BE2C (cell line): ENCODE results near the gene INTS6L.
A peak's percentile ranks its signal among the peaks of the same experiment; 100 is the strongest.

Experiments used
- DNase-seq: peaks from one replicate; pipeline ENCODE4 v3.0.0-alpha.2; 2020
- H3K27me3 ChIP-seq: fragments of 250-450 bp; sonication (Bioruptor Pico); 2 replicates; pipeline ENCODE4 v1.5.1; 2020; ENCODE audit warnings: mild to moderate bottlenecking
- H3K36me3 ChIP-seq: fragments of 250-450 bp; sonication (Bioruptor Pico); 2 replicates; pipeline ENCODE4 v1.5.1; 2020; ENCODE audit warnings: mild to moderate bottlenecking
- H3K4me1 ChIP-seq: fragments of 250-450 bp; sonication (Bioruptor Pico); 2 replicates; pipeline ENCODE4 v1.5.1; 2020
- H3K4me3 ChIP-seq: 2 replicates; pipeline ENCODE4 v1.5.1; 2011; ENCODE audit warnings: low read depth, low read length
- H3K9me3 ChIP-seq: fragments of 250-450 bp; sonication (Bioruptor Pico); 2 replicates; pipeline ENCODE4 v1.5.1; 2020
- TF ChIP-seq, protein P1 (sequence below): IDR thresholded peaks from 2 replicates; pipeline ENCODE4 v1.5.1; 2012; ENCODE audit warnings: mild to moderate bottlenecking, low read depth, low read length

Gene INTS6L

GRCh38 chrX:135509885-135510284 lies 10.6 kb upstream of the INTS6L start:
- TF ChIP-seq, protein P1, sequence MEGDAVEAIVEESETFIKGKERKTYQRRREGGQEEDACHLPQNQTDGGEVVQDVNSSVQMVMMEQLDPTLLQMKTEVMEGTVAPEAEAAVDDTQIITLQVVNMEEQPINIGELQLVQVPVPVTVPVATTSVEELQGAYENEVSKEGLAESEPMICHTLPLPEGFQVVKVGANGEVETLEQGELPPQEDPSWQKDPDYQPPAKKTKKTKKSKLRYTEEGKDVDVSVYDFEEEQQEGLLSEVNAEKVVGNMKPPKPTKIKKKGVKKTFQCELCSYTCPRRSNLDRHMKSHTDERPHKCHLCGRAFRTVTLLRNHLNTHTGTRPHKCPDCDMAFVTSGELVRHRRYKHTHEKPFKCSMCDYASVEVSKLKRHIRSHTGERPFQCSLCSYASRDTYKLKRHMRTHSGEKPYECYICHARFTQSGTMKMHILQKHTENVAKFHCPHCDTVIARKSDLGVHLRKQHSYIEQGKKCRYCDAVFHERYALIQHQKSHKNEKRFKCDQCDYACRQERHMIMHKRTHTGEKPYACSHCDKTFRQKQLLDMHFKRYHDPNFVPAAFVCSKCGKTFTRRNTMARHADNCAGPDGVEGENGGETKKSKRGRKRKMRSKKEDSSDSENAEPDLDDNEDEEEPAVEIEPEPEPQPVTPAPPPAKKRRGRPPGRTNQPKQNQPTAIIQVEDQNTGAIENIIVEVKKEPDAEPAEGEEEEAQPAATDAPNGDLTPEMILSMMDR: no peak
- no peaks in the 10 kb centered on the region for H3K36me3 ChIP-seq
- no peak overlapping the region for H3K4me3 ChIP-seq
- no peaks in the 10 kb centered on the region for H3K4me1 ChIP-seq
- no peak for DNase-seq
- no peaks in the 10 kb centered on the region for H3K9me3 ChIP-seq
- H3K27me3 ChIP-seq: no peaks in the 10 kb centered on the region

DNA sequence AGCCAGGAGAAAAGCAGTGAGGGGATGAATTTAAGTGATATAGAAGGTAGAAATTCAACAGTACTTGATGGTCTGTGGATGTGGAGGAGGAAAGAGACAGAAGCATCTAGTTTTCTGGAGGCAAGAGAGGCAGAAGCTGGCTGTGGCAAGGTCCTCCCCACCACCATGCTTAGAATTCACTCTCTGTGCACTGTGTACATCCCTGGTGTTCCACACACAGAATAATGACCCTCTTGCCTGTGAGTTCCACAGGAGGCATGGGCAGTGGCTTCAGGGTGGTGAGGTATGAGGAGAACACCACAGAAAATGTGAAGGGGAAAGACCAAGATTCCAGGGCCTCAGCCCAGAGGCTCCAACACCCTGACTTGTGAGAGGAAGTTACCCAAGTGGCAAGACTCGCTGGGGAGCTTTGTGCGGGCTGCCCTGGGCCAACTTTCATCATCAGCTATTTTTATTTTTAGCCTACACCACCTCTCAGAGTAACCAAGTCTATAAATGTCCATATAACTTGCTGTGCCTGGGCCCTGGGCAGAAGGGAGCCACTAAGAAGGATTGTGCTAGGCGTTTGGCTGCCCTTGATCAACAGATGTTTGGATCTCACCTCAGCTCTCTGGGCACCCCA lies 7.8 kb upstream of the INTS6L start:
- H3K4me1 ChIP-seq: no peaks in the 10 kb centered on the region
- no peak overlapping the region for H3K4me3 ChIP-seq
- no peak for DNase-seq
- H3K36me3 ChIP-seq: no peaks in the 10 kb centered on the region
- no peaks in the 10 kb centered on the region for H3K27me3 ChIP-seq
- TF ChIP-seq, protein P1: no peak
- H3K9me3 ChIP-seq: no peaks in the 10 kb centered on the region

DNA sequence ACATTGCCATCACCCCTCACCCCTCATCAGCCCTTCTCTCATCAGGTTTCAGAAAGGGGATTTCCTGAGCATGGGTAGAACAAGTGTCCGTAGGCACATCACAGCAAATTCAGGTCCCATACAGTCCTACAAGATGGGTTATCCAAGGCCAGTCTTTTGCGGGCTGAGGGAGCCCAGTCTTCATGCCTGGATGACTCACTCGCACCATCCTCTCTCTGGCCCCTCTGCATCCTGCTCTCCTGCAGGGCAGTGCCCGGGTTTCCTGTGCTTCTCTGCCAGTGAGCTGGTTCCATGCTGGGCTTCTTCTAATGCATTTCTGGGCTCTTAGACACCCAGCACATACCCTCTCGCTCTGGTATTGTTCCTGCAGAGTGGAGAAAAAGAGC lies 7.3 kb upstream of the INTS6L start:
- Histone ChIP-seq H3K9me3 (no peaks in the 10 kb centered on the region), H3K27me3 (no peaks in the 10 kb centered on the region), H3K36me3 (no peaks in the 10 kb centered on the region), H3K4me1 (no peaks in the 10 kb centered on the region), H3K4me3 (no peak overlapping the region)
- TF ChIP-seq, protein P1: no peak
- no peak for DNase-seq

DNA sequence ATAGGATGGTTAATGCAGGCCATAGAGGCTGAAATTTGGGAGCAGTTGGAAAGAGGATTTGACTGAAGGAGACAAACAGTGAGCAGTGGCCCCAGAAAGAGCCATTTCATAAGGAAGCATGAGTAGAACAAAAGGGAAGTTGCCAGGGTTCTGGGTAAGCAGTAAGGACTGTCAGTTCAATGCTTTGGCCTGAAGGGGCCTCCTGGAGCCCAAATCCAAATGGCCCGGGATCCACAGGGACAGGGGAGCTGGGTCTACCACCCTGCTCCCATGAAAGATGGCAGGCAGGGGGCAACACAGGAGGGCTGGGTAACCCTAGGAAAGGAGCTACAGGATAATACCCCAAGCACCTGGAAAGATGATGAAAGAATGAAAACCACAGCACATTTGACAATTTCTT lies 4.1 kb upstream of the INTS6L start:
- Histone ChIP-seq H3K9me3 (no peaks in the 10 kb centered on the region), H3K27me3 (no peaks in the 10 kb centered on the region), H3K36me3 (no peaks in the 10 kb centered on the region), H3K4me3 (no peak overlapping the region), H3K4me1 (no peaks in the 10 kb centered on the region)
- TF ChIP-seq, protein P1: peak; percentile 20; the same call in 1 of the 2 replicates
- peak; percentile 8 for DNase-seq

GRCh38 chrX:135518161-135518560 lies 2.3 kb upstream of the INTS6L start:
- DNase-seq: no peak
- H3K4me3 ChIP-seq: no peak overlapping the region
- no peaks in the 10 kb centered on the region for H3K9me3 ChIP-seq
- no peaks in the 10 kb centered on the region for H3K27me3 ChIP-seq
- no peaks in the 10 kb centered on the region for H3K4me1 ChIP-seq
- TF ChIP-seq, protein P1: no peak
- no peaks in the 10 kb centered on the region for H3K36me3 ChIP-seq

DNA sequence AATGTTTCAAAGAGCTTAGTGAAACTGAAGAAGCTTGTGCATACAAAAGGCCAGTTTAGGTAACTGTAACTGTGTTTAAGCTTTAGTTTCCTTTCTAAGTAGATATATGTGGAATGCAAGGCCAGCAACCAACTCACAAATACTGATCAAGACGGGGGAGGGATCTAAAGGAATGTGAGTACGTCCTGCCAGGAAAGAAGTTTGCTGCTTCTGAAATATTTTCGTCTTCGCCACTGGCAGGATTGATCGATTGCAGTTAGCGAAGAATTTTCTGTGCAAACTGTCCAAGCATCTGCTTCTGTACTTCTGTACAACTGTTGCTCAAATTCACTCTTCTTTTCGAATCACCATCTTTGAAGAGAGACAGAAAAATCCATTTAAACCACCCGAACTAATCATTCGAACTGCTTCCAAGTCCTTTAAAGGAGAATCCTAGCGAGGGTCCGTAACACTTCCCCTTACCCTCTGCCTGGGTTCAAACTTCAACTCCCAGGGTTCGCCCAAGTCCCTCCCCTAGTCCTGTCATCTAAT lies 373 bp upstream of the INTS6L start:
- H3K9me3 ChIP-seq: no peaks in the 10 kb centered on the region
- peak overlapping the region; percentile 72 for H3K4me3 ChIP-seq
- no peak for DNase-seq
- H3K4me1 ChIP-seq: no peaks in the 10 kb centered on the region
- no peaks in the 10 kb centered on the region for H3K36me3 ChIP-seq
- TF ChIP-seq, protein P1: no peak
- H3K27me3 ChIP-seq: no peaks in the 10 kb centered on the region
